Liver (tissue), 9 donors: Measurements from ENCODE around the gene TADA3. TPM values are rescaled to one million over a fixed set of nuclear protein-coding genes. Genes with fewer than 3 reads are reported as not detected.

ENCODE experiments used
- DNase-seq: peaks from one replicate; pipeline ENCODE4 v3.0.0-alpha.2; 2017; ENCODE audit warnings: low spot score
- H3K27ac ChIP-seq, 2 donors: one replicate each; pipeline ENCODE4 v1.7.0; 2013; ENCODE audit warnings: inconsistent platforms in 2 of 2, low read length in 2 of 2, control low read depth in 1 of 2, low read depth in 1 of 2, mild to moderate bottlenecking in 1 of 2
- H3K27me3 ChIP-seq, 4 donors: one replicate each; pipeline versions ENCODE4 v1.6.1 to v1.7.0; 2013; ENCODE audit warnings: low read length in 3 of 4, inconsistent platforms in 1 of 4, mild to moderate bottlenecking in 1 of 4, moderate library complexity in 1 of 4; ENCODE audit not compliant: control insufficient read depth in 4 of 4, insufficient read depth in 4 of 4
- H3K36me3 ChIP-seq, 4 donors: one replicate each; pipeline versions ENCODE4 v1.6.1 to v1.7.0; 2013; ENCODE audit warnings: low read length in 3 of 4, mild to moderate bottlenecking in 3 of 4, low read depth in 1 of 4, moderate library complexity in 1 of 4; ENCODE audit not compliant: control insufficient read depth in 4 of 4, insufficient read depth in 3 of 4
- H3K4me1 ChIP-seq, 4 donors: one replicate each; pipeline versions ENCODE4 v1.6.1 to v1.7.0; 2013; ENCODE audit warnings: low read length in 3 of 4, mild to moderate bottlenecking in 3 of 4, moderate library complexity in 1 of 4; ENCODE audit not compliant: control insufficient read depth in 4 of 4, insufficient read depth in 4 of 4
- H3K4me3 ChIP-seq, 3 donors: one replicate each; pipeline versions ENCODE4 v1.6.1 to v1.7.0; 2013; ENCODE audit warnings: low read length in 3 of 3, control low read depth in 1 of 3, low read depth in 1 of 3, mild to moderate bottlenecking in 1 of 3
- H3K9ac ChIP-seq, 2 donors: one replicate each; pipeline ENCODE4 v1.7.0; 2013; ENCODE audit warnings: low read length in 2 of 2, mild to moderate bottlenecking in 2 of 2, moderate library complexity in 2 of 2, control low read depth in 1 of 2, low read depth in 1 of 2
- H3K9me3 ChIP-seq, 4 donors: one replicate each; pipeline versions ENCODE4 v1.6.1 to v1.7.0; 2013; ENCODE audit warnings: low read length in 3 of 4; ENCODE audit not compliant: control insufficient read depth in 4 of 4
- ATF3 ChIP-seq: IDR thresholded peaks from 2 replicates; pipeline ENCODE4 v1.6.1; 2016; ENCODE audit warnings: antibody characterized with exemption
- CTCF ChIP-seq: fragments of 150-350 bp; IDR thresholded peaks from 2 replicates; pipeline ENCODE4 v1.5.1; 2017; ENCODE audit warnings: improper control_type of control experiment, low read depth, low read length; ENCODE audit not compliant: missing input control
- EGR1 ChIP-seq, 2 donors: IDR thresholded peaks; 2 replicates each; pipeline ENCODE4 v1.6.1; 2016 to 2018; ENCODE audit warnings: antibody characterized with exemption in 2 of 2, low read depth in 2 of 2
- FOXA1 ChIP-seq: IDR thresholded peaks from 2 replicates; pipeline ENCODE4 v1.6.1; 2016; ENCODE audit warnings: antibody characterized with exemption
- FOXA2 ChIP-seq: IDR thresholded peaks from 2 replicates; pipeline ENCODE4 v1.6.1; 2016; ENCODE audit warnings: antibody characterized with exemption
- HNF4A ChIP-seq, 2 donors: conservative IDR thresholded peaks; 2 replicates each; pipeline ENCODE4 v1.6.1; 2016; ENCODE audit warnings: antibody characterized with exemption in 2 of 2, mild to moderate bottlenecking in 2 of 2
- HNF4G ChIP-seq: IDR thresholded peaks from 2 replicates; pipeline ENCODE4 v1.6.1; 2016; ENCODE audit warnings: antibody characterized with exemption
- MAX ChIP-seq: IDR thresholded peaks from 2 replicates; pipeline ENCODE4 v1.6.1; 2016; ENCODE audit warnings: antibody characterized with exemption
- NR2F2 ChIP-seq: IDR thresholded peaks from 2 replicates; pipeline ENCODE4 v1.6.1; 2016; ENCODE audit warnings: antibody characterized with exemption
- RAD21 ChIP-seq, 2 donors: IDR thresholded peaks; 2 replicates each; pipeline ENCODE4 v1.6.1; 2016; ENCODE audit warnings: antibody characterized with exemption in 2 of 2, mild to moderate bottlenecking in 2 of 2
- REST ChIP-seq: IDR thresholded peaks from 2 replicates; pipeline ENCODE4 v1.6.1; 2016; ENCODE audit warnings: antibody characterized with exemption, mild to moderate bottlenecking
- RXRA ChIP-seq, 2 donors: IDR thresholded peaks; 2 replicates each; pipeline ENCODE4 v1.6.1; 2017 to 2018; ENCODE audit warnings: antibody characterized with exemption in 2 of 2, mild to moderate bottlenecking in 1 of 2
- TAF1 ChIP-seq: conservative IDR thresholded peaks from 2 replicates; pipeline ENCODE4 v1.6.1; 2016; ENCODE audit warnings: antibody characterized with exemption, mild to moderate bottlenecking
- YY1 ChIP-seq: IDR thresholded peaks from 2 replicates; pipeline ENCODE4 v1.6.1; 2016; ENCODE audit warnings: antibody characterized with exemption, mild to moderate bottlenecking
- ZBTB33 ChIP-seq: IDR thresholded peaks from 2 replicates; pipeline ENCODE4 v1.6.1; 2016; ENCODE audit warnings: antibody characterized with exemption
- WGBS: extraction: QIAGEN DNeasy Blood & Tissue Kit; methylation state at CpG from one replicate; pipeline ENCODE4 v1.1.7; 2013; 5-methylcytosine and 5-hydroxymethylcytosine counted together
- polyA plus RNA-seq, 2 donors: library from polyadenylated mRNA; stranded (reverse) in 1 of 2; unstranded in 1 of 2; fragments of 200-250 nt in 1 of 2; fragments of >200 nt in 1 of 2; fragmentation: Nextera tagmentation in 1 of 2; extraction: Ambion mirVana in 1 of 2; gene quantifications; one replicate each; pipeline versions ENCODE4 v1.2.1 to v1.2.3, GENCODE V29; 2013 to 2015
- total RNA-seq, 2 donors: library from RNA; depleted of rRNA; stranded (reverse); fragments of >200 nt; gene quantifications; one replicate each; pipeline ENCODE4 v1.2.3, GENCODE V29; 2014
- donor health status: healthy.
- donor health status: healthy.
- donor health status: healthy.
- donor health status: healthy.
- donor health status: healthy.

TADA3 gene
- total and polyA plus RNA-seq, 4 donors, result 16.2 to 27.8 (median 21.5) TPM

GRCh38 chr3:9806137-9806536 is 13.9 kb upstream of the TADA3 start:
- 94% methylated on average over 12 of the region's 12 CpGs for WGBS
- Histone ChIP-seq H3K4me1 (peaks cover 0 to 13% (median 7%) of the 10 kb centered on the region in 4 donors), H3K27ac (no peak overlapping the region), H3K4me3 (no peak overlapping the region), H3K36me3 (peaks cover 14 to 49% (median 46%) of the 10 kb centered on the region in 4 donors), H3K9ac (no peak overlapping the region), H3K27me3 (no peaks in the 10 kb centered on the region), H3K9me3 (no peaks in the 10 kb centered on the region)
- TF ChIP-seq HNF4A (conservative IDR thresholded peaks at IDR 0.05), result no peak
- TF ChIP-seq NR2F2, result no peak
- TF ChIP-seq FOXA2, result no peak
- no peak for TF ChIP-seq RXRA (IDR thresholded peaks at IDR 0.05)
- no peak for TF ChIP-seq EGR1 (IDR thresholded peaks at IDR 0.05; ENCODE audit: low read depth in 2 of 2)
- no peak for TF ChIP-seq MAX
- no peak for TF ChIP-seq RAD21 (IDR thresholded peaks at IDR 0.05)
- no peak for TF ChIP-seq CTCF
- no peak for TF ChIP-seq YY1
- TF ChIP-seq ATF3, result no peak
- no peak for TF ChIP-seq REST
- DNase-seq, result no peak

- Histone ChIP-seq H3K4me1 (peaks cover 0 to 7% (median 4%) of the 10 kb centered on the region in 4 donors), H3K27ac (no peak overlapping the region), H3K4me3 (no peak overlapping the region), H3K9me3 (no peaks in the 10 kb centered on the region), H3K27me3 (no peaks in the 10 kb centered on the region), H3K36me3 (peaks cover 20 to 58% (median 52%) of the 10 kb centered on the region in 4 donors), H3K9ac (no peak overlapping the region)
- TF ChIP-seq FOXA1, result no peak
- no peak for TF ChIP-seq RXRA (IDR thresholded peaks at IDR 0.05)
- no peak for TF ChIP-seq REST
- TF ChIP-seq HNF4G, result no peak
- TF ChIP-seq TAF1, result no peak
- TF ChIP-seq HNF4A (conservative IDR thresholded peaks at IDR 0.05), result no peak
- no peak for TF ChIP-seq ZBTB33
- TF ChIP-seq YY1, result no peak
- DNase-seq, result no peak
- WGBS, result 94% methylated on average over 5 of the region's 5 CpGs
Measured at GRCh38 chr3:9804996-9805395, 12.7 kb upstream of the TADA3 start.
